Erythroblast (primary cell): ENCODE results near the gene TMUB1.

Source experiments
- GATA1 ChIP-seq: IDR thresholded peaks from 2 replicates; pipeline ENCODE4 v1.6.1; 2011; ENCODE audit warnings: low read depth, mild to moderate bottlenecking, control low read depth, low read length, moderate library complexity
- POLR2A ChIP-seq: IDR thresholded peaks from 2 replicates; pipeline ENCODE4 v1.6.1; 2011; ENCODE audit warnings: mild to moderate bottlenecking, low read length

DNA sequence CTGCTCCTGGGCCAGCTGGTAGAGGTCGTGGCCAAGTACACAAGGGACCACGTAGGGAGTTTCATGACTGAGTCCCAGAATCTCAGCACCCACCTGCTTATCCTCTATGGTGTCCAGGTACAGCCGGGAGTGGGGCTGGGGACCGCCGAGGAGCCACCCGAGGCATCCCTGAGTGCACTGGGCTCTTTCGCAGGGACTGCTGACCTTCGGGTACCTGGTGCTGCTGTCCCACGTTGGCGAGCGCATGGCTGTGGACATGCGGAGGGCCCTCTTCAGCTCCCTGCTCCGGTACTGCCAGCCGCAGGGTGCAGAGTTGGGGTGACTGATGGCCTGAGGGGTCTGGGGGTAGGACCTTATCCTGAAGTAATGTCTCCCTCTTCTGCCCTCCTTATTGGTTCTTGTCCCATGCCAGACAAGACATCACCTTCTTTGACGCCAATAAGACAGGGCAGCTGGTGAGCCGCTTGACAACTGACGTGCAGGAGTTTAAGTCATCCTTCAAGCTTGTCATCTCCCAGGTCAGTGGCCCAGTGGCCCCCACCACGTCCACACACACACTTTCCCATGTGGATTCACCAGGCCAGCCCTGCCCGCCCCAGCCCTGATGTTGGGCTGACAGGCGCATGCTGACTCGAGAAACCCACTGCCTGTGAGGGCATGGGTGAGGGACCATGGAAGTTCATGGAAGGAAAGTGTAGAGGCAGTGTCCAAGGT lies 48.8 kb downstream of the TMUB1 start:
- TF ChIP-seq POLR2A (peak; percentile 15), GATA1 (no peak)
